ENCODE measurements around the gene LARGE1.

The LARGE1 gene

DNA sequence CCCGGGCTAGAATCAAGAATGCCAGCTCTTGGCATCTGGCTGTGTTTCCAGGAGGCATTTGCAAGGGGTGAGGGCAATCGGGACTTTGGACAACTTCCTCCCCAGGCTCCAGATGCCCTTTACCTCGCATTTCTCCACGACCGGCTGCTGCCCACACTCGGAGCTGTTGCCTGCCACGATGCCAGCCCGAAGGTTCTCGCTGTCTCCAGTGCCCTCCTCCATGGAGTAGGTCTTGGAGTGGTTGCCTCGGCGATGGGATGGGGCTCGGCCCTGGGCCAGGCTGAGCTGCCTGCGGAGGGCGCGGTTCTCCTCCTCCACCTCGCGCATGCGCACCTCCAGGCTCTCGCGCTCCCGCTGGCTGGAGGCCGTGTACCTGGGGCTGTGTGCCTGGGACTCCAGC, 270.0 kb downstream of the LARGE1 start:
- no peak for DNase-seq

DNA sequence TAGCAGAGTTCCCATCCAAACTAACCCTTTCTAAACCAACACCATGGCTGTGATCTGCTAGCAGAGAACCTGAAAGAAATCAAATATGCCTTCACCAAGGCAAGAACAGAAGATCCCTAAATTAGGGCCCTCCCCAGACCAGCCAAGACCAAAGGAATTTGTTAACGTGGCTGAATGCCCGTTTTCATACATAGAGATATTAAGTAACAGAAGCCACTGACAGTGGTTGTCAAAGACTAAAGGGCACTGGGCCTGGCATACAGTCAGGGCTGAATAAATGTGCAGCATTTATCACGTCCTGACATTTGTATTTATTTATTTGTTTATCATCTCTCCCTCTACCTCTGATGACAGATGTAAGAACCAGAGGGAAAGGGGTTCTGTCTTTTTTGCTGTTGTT, 271.8 kb downstream of the LARGE1 start:
- no peak for DNase-seq

DNA sequence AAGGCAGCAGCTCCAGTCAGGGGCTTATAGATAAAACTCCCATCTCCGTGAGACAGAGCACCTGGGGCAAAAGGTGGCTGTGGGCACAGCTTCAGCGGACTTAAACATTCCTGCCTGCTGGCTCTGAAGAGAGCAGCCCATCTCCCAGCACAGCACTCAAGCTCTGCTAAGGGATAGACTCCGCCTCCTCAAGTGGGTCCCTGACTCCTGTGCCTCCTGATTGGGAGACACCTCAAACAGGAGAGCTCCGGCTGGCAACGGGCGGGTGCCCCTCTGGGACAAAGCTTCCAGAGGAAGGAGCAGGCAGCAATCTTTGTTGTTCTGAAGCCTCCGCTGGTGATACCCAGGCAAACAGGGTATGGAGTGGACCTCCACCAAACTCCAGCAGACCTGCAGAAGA, 279.4 kb downstream of the LARGE1 start:
- no peak for DNase-seq

DNA sequence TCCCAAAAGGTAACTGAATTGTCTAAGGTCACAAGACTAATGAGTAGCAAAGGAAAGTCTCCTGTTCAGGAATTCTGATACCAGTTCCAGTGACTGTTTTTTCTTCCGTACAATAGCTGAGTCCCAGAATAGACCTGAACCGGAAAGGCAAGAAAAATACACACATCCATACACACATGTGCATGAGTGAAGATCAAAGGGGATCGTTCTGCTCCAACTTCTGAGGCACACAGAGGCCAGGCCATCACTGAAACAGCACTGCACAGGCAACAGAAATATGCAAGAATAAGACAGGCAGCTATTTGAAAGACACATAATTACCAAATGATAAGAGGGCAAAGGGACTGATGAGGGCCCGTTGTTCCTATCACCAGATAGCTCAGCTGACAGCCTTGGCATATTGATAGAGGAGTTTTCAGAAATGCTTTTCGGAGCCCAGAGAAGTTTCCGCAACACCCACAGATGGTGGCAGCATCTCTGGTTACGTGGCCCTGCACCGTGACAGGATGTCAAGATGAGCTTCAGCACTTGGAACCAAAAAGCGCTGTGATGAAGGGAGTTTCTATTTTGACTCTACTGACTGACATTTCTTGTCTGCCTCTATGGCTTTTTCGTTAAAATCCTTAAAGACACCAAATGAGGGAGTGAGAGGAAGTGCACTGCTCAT, 280.6 kb downstream of the LARGE1 start:
- no peak for DNase-seq

DNA sequence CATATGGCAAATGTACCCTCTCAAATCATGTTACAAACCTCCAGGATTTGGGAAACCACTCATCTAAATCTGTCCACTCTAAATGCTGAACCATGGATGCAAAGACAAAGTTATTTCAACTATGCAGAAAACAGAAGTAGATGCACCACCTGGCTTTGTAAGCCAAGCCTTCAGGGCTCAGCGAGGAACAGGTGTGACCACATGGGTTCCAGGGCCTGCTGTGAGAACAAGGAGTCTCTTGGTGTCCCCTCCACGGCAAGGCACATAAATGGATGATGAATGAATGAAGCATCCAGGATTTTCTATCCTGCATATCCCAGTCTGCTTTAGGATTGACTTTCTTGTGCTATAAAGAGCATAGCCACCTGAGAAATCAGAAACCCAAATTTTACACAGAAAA, 284.5 kb downstream of the LARGE1 start:
- DNase-seq = no peak

DNA sequence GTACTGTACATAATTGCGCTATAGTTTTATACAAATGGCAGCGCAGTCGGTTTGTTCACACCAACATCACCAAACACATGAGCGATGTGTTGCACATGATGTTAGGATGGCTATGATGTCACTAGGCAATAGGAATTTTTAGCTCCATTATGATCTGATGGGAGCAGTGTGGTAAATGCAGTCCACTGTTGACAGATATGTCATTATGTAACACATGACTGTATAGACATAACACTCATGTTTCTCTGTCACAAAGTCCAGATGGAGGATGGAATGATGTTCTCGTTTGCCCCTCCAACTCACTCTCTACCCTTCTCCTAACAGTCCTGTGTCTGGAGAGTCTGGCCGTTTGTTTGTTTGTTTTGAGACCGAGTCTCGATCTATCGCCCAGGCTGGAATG, 288.5 kb downstream of the LARGE1 start:
- DNase-seq = no peak

DNA sequence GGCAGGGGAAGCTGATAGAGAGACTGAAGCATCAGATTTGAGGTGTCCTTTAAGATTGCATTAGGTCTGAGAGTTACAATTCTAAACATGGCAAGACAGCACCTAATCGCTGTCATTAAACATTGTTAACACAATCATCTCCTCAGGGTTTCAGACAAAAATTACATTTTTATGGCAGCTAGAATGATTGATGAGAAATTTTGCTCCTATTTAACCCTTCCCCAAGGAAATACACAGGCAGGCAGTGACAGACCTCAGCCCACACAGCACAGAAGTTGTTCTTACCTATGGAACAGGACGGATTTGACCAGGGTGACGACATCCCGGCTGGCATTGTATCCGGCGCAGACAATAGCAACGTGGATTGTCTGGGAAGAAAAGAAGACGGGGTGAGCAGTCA, 294.3 kb downstream of the LARGE1 start:
- DNase-seq = no peak

DNA sequence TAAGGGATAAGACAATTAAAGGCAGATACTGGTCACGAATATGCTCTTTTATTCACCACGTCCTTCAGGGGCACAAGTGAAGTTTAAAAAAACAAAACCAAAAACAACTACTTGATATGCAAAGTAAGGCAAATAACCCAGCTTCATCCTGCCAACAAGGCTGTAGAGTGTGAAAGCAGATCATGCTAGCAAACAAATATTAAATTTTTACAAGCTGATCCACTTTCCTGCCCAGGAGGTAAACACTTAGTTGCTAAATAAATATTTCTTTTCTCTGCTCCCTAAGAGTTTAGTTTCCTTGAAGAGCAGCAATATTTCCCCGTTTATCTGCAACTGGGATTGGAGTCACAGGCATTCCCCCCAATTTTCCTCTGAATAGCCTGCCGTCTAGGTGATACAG, 300.2 kb downstream of the LARGE1 start:
- no peak for DNase-seq

DNA sequence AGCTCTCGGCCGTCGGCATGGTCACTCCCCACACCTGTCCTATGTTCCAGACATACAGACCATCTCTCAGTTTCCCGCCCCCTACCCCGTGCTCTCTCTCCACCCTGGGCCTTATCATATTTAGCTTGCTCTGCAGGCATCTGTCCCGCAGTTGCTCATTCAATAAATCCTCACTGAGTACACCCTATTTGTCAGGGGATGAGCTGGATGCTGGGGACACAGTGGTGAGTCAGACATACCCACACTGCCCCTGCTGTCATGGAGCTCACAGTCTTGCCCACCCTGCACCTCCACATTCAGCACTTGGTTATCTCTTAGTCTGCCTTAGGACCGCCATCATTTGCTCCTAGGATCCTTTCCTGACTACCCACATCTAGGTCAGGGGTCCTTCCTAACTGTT, 313.8 kb downstream of the LARGE1 start:
- DNase-seq = no peak

DNA sequence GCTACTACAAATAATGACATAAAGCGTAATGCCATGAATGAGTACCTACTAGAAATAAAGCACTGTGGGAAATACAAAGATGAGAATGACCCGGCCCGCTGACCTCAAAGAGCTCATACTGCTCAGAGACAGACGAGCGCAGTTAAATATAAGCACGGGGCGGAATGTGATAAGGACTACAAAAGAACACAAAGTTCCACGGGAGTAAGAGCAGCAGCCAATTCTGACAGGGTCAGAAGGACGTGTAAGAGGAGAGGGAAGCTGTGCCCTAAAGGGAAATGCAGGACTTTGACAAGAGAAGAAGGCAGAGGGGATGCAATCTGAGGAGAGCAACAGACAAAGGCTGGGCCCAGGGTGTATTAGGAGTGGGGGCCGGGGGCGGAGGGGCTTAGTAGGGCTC, 314.6 kb downstream of the LARGE1 start:
- no peak for DNase-seq

DNA sequence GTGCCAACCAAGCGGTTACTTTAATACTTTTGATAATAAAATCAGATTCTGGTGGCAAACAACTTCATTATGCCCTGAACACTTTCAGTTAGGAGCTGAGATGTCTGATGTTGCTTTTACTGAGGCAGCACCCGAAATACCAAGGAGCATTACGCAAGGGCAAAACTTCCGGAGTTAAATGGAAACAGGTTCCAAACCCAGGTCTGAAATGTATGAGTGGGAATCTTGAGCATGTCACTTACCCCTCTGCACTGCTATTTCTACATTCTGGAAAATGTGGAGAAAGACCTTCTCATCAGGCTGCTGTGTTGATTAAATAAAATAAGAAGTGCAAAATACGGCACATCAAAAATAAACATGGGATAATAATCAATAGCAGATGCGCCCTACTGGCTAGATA, 315.1 kb downstream of the LARGE1 start:
- DNase-seq = no peak

DNA sequence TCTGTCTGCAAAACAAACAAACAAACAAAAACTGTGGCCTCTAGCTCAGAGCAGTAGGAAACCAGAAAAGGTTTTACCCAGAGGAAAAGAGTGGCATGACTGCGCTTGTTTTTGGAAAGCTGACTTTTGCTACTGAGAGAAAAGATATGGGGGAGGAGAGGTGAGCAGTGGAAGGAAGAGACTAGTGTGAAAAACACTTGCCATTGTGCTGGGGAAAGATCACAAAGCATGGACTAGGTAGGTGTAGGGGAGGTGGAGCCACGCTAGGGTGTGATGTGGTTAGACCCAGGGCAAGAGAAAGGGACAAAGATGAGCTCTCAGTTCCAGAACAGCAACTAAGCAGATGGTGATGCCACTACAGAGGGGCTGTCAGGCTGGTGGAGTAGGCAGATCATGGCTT, 319.2 kb downstream of the LARGE1 start:
- no peak for DNase-seq

DNA sequence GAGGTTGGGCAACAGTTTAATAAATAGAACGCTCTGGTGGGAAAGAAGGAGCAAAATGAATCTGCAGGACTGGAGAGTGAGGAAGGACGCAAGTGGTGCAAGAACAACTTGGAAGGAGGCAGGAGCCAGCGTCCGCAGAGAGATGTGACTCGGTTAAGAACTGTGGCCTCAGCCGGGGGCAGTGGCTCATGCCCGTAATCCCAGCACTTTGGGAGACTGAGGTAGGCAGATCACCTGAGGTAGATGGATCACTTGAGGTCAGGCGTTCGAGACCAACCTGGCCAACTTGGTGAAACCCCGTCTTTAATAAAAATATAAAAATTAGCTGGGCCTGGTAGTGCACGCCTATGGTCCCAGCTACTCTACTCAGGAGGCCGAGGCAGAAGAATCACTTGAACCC, 319.7 kb downstream of the LARGE1 start:
- DNase-seq = no peak

DNA sequence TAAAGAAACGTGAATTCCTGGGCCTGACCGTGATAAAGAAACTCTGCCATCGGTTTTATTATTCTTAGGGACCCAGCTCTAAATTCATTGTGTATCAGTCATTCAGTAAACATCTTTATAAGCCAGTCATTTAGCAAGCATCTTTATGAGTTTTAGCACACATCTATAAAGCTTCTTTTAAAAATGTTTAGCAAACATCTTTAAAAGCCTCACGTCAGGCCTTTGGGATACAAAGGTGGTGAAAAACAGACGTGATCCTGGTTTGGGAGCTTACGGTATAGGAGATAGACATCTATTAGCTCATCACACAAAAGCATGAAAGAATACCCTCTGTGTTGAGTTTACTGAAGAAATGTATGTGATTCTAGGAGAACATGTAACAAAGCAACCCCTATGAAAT, 320.2 kb downstream of the LARGE1 start:
- no peak for DNase-seq

DNA sequence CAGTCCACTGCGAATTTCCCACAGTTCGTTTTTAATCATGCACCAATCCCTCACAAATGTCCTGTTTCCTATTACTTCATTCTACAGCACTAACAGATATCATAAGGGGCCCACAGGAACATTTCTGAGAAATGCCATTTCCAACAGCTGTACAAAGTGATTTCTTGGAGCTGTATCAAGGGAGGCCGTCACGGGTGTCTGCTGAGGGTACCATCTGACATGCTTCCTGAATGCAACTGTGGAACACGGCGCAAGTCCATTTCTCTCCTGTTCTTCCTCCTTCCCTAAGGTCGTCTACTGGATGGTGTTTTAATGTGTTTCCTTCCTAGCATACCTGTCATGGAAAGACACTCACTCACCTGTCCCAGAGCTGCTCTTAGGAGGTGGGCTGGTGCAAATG, 320.7 kb downstream of the LARGE1 start:
- DNase-seq = no peak

DNA sequence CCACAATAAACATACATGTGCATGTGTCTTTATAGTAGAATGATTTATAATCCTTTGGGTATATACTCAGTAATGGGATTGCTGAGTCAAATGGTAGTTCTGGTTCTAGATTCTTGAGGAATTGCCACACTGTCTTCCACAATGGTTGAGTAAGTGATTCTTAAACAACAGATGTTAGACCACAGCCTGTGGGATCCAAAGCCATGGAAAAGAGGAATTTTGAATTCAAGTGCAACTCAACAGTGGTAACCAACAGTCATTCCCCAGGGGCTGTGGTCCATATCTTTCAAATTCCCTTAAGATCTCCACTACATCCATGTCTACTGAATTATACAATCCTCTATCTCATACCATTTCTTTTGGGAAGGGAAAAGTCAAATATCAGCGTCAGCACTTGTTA, 321.5 kb downstream of the LARGE1 start:
- no peak for DNase-seq

DNA sequence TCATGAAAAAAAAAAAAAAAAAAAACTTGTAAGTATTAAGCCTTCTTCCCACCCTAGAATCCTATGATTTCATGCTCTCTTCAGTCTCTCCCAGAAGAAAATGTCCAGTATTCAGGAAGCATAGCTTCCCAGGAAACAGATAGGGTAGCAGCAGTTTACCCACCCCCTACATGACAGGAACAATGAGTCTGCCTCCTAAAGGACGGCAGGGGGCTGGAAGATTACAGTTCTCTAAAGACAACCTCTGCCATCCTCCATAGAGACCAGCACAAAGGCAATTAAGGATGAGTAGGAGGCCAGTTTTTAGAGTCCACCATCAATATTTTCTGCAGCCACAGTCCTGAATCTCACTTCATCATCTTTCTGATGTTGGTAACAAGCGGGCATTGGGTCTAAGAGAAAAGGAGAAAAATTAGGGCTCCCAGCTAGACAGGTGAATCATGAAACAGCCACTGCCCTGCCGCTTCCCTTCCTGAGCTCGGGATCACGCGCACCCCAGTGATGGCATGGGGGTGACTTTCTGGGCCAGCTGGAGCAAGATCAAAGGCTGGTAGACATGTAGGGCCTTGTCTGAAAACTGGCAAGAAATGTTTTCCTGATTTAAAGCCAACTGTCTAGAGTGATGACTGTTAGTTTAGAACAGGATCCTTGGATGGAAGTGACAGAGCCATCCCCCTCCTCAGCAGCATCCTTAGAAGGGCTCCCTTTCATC, 322.8 kb downstream of the LARGE1 start:
- no peak for DNase-seq

DNA sequence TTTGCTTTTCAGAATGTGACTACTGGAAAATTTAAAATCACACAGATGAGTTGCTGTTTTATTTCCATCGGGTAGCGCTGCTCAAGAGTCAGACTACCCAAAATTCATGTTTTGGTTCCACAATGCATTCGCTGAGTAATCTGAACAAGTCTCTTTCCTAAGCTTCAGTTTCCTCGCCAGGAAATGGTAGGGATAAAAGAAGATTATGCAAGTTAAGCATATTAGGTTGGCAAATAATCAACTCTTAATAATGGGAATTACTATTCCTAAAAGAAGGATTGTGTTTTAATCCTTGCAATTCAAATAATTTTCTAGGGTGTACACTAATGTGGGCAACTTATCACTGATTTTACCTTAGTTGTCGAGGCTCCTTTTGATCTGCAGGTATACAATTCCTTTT, 326.5 kb downstream of the LARGE1 start:
- no peak for DNase-seq

DNA sequence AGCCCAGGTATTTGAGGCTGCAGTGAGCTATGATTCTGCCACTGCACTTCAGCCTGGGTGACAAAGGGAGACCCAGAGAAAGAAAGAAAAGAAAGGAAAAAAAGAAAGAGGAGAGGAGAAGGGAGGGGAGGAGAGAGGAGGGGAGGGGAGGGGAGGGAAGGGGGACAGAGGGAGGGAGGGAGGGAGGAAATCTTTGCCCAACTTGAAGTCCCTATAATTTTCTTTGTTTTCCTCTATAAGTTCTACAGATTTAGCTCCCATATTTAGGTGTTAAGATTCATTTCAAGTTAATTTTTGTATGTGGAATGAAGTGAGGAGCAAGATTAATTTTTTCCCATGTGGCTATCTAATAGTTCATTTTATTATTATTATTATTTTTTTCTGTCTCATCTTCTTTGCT, 328.3 kb downstream of the LARGE1 start:
- DNase-seq = no peak

DNA sequence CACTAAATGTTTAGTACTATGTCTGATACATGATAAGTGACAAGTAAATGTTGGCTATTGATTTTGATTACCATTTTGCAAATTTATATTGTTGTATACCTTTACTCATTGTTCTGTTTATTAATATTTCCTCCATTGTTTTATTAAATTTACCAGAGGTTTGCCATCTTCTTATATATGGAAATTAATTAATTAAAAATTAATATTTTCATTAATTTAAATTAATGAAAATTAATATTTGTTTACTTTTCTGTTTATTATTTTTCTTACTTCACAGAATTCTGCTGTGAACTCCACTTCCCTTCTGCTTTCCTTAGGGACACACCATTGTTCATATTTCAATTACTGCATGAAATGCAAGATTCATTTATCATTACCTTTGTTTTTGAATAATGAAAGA, 331.0 kb downstream of the LARGE1 start:
- no peak for DNase-seq

DNA sequence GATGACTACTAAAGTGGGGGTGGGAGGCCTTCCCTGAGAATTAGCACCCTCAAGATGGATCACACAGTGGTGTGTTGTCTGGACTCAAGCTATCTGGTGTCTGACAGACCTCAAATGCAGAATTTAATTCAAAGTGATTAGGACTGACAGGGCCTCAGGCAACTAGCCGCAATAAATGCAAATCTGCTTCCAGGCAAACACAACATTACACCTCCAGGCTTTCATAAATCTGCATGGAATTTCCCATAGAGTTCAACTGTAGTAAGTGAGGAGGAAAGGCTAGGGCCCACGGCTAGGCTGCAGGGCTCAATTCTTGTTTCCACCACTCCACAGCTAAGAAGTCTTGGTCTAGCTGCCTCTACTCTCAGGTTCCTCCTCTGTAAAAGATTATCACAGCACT, 331.4 kb downstream of the LARGE1 start:
- no peak for DNase-seq

DNA sequence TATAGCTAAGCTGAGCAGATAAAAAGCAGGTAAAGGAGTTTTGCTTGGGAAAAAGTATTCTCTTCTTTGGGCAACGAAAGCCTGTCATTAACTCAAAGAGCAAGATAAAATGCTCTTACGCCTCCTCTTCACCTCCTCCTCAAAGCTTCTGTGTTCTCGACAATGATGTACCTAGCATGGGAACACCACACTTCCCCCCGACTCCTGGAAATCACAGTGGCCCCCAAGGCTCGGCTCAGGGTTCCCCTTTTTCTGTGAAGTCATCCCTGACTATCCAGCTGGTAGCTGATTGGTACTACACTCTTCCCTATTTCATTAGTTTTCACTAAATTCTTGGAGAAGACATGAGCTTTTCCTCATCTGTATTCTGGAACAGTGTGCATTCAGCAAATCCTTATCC, 336.1 kb downstream of the LARGE1 start:
- no peak for DNase-seq

DNA sequence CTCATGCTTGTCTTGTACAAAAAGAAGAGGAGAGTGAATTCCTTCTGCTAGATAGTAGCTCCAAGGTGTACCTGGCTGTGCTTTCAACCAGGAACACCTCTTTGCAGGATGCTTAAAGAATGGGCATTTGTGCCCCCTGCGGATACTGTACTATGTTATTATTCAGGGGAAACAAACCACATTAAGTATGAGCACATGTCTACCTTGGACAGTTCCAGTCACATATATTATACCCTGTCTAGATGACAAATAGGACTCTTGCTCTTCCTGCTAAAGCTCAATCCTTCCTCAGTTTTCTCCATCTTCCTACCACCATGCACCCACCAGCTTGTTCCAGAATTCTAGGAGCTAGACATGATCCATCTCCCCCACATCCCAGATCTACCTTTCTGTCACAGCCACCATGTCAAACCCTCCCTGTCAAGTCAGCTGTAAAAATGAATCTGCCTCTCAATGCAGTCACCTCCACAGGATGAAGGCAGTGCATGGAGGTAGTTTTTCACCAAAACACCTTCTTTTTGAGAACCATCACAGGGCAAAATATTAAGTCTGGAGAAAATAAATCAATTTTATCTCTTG, 337.4 kb downstream of the LARGE1 start:
- no peak for DNase-seq

DNA sequence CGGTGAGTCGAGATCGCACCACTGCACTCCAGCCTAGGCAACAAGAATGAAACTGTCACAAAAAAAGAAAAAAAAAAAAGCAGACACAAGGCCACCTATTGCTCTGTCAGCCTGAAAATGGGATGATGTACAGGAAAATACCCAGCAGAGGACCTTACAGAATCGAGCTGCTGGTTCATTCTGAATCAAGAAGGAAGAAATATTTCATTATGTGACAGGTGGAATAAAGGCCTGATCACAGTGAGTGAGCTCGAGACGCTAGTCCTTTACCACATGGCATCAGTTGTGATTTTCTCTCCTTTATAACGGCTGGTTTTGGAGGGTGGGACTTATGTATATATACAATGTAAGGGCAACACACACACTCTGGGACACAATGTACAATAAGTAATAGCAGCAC, 340.0 kb downstream of the LARGE1 start:
- no peak for DNase-seq

Data from activated CD8-positive, alpha-beta memory T cell treated with anti-CD3 and anti-CD28 coated beads, Interleukin-2, amount 50 U/mL, for 4 hours (primary cell).